Upper lobe of left lung (tissue), 4 donors: ENCODE results near the gene WARS2.

ENCODE experiments used
- CTCF ChIP-seq, 6 experiments: fragments of 450-650 bp in 4 of 6; fragments of 200-600 bp in 2 of 6; sonication (generic) in 2 of 6; IDR thresholded peaks; one replicate each; pipeline ENCODE4 v1.5.1; 2016 to 2019; ENCODE audit warnings: antibody characterized with exemption in 6 of 6
- EP300 ChIP-seq, 4 donors: sonication (generic); formaldehyde crosslinking; IDR thresholded peaks; one replicate each; pipeline ENCODE4 v1.5.1; 2017; ENCODE audit warnings: antibody characterized with exemption in 4 of 4, control low read depth in 2 of 4
- POLR2A ChIP-seq, 4 donors: fragments of 450-650 bp; IDR thresholded peaks; one replicate each; pipeline ENCODE4 v1.5.1; 2016 to 2017; ENCODE audit warnings: antibody characterized with exemption in 4 of 4, mild to moderate bottlenecking in 2 of 4
- POLR2AphosphoS5 ChIP-seq, 2 donors: sonication (generic); formaldehyde crosslinking; IDR thresholded peaks; one replicate each; pipeline ENCODE4 v1.5.1; 2017; ENCODE audit warnings: antibody characterized with exemption in 2 of 2

GRCh38 chr1:119116725-119117124, 23.7 kb downstream of the WARS2 start:
- TF ChIP-seq CTCF (IDR thresholded peaks at IDR 0.05) (no peak), POLR2AphosphoS5 (IDR thresholded peaks at IDR 0.05) (no peak), POLR2A (IDR thresholded peaks at IDR 0.05) (no peak), EP300 (IDR thresholded peaks at IDR 0.05) (no peak)
